OCI-LY1 (cell line): Measurements from ENCODE around the gene STK4.

ENCODE experiments used
- EZH2 ChIP-seq: fragments of 200-600 bp; sonication (generic), shearing (Covaris generic); IDR thresholded peaks from 2 replicates; pipeline ENCODE4 v1.8.0; 2017; ENCODE audit warnings: borderline replicate concordance, mixed run types, mild to moderate bottlenecking, antibody characterized with exemption, low read length, moderate library complexity, mixed read lengths
- TF ChIP-seq, protein P1 (sequence below): fragments of 200-600 bp; sonication (generic), shearing (Covaris generic); IDR thresholded peaks from 2 replicates; pipeline ENCODE4 v1.5.1; 2017; ENCODE audit warnings: mild to moderate bottlenecking, antibody characterized with exemption, low read length, moderate library complexity, mixed read lengths

- TF ChIP-seq, protein P1, sequence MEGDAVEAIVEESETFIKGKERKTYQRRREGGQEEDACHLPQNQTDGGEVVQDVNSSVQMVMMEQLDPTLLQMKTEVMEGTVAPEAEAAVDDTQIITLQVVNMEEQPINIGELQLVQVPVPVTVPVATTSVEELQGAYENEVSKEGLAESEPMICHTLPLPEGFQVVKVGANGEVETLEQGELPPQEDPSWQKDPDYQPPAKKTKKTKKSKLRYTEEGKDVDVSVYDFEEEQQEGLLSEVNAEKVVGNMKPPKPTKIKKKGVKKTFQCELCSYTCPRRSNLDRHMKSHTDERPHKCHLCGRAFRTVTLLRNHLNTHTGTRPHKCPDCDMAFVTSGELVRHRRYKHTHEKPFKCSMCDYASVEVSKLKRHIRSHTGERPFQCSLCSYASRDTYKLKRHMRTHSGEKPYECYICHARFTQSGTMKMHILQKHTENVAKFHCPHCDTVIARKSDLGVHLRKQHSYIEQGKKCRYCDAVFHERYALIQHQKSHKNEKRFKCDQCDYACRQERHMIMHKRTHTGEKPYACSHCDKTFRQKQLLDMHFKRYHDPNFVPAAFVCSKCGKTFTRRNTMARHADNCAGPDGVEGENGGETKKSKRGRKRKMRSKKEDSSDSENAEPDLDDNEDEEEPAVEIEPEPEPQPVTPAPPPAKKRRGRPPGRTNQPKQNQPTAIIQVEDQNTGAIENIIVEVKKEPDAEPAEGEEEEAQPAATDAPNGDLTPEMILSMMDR, result no peak
- no peak for TF ChIP-seq EZH2
These were observed 78.3 kb downstream of the STK4 start for GRCh38 chr20:45044601-45045000.
